Astrocyte (in vitro differentiated cells and primary cell): ENCODE data around the gene SUGP2. TPM values are rescaled to one million over a fixed set of nuclear protein-coding genes. Genes with fewer than 3 reads are reported as not detected.

ENCODE experiments used
- DNase-seq: peaks from one replicate; pipeline ENCODE4 v3.0.0-alpha.2; 2010; ENCODE audit warnings: low read depth
- FAIRE-seq: peaks from 2 replicates; lab custom pipeline; 2011; peaks lifted over from hg19 to GRCh38; lab: Jason Lieb, UNC
- H2AFZ ChIP-seq: 2 replicates; pipeline ENCODE4 v1.6.0; 2012; ENCODE audit warnings: low read depth, low read length, inconsistent platforms
- H3K27ac ChIP-seq: 2 replicates; pipeline ENCODE4 v1.5.1; 2011; ENCODE audit warnings: low read depth, low read length, inconsistent platforms
- H3K27me3 ChIP-seq: 2 replicates; pipeline ENCODE4 v1.6.0; 2011; ENCODE audit warnings: low read length, inconsistent platforms; ENCODE audit not compliant: insufficient read depth
- H3K36me3 ChIP-seq: 2 replicates; pipeline ENCODE4 v1.5.1; 2011; ENCODE audit warnings: low read length, inconsistent platforms; ENCODE audit not compliant: insufficient read depth
- H3K4me1 ChIP-seq: 2 replicates; pipeline ENCODE4 v1.5.1; 2011; ENCODE audit warnings: low read length, inconsistent platforms; ENCODE audit not compliant: insufficient read depth
- H3K4me2 ChIP-seq: 2 replicates; pipeline ENCODE4 v1.6.0; 2012; ENCODE audit warnings: low read length, inconsistent platforms
- H3K4me3 ChIP-seq: 2 replicates; pipeline ENCODE4 v1.5.1; 2011; ENCODE audit warnings: low read depth, mild to moderate bottlenecking, low read length, inconsistent platforms; ENCODE audit not compliant: insufficient read depth
- H3K79me2 ChIP-seq: 2 replicates; pipeline ENCODE4 v1.6.0; 2012; ENCODE audit warnings: mild to moderate bottlenecking, low read length, inconsistent platforms; ENCODE audit not compliant: insufficient read depth
- H3K9ac ChIP-seq: 2 replicates; pipeline ENCODE4 v1.6.0; 2012; ENCODE audit warnings: mild to moderate bottlenecking, low read length, inconsistent platforms
- H3K9me3 ChIP-seq: 2 replicates; pipeline ENCODE4 v1.5.1; 2012; ENCODE audit warnings: low read depth, mild to moderate bottlenecking, low read length, inconsistent platforms; ENCODE audit not compliant: insufficient read depth
- H4K20me1 ChIP-seq: 2 replicates; pipeline ENCODE4 v1.6.0; 2012; ENCODE audit warnings: low read length, inconsistent platforms; ENCODE audit not compliant: insufficient read depth
- H3K27ac Mint-ChIP-seq: one replicate; pipeline ENCODE4 v1.8.0; 2021; ENCODE audit warnings: mild to moderate bottlenecking, mixed read lengths; ENCODE audit not compliant: unreplicated experiment
- H3K27me3 Mint-ChIP-seq: one replicate; pipeline ENCODE4 v1.8.0; 2021; ENCODE audit warnings: low read depth, mixed read lengths; ENCODE audit not compliant: unreplicated experiment
- H3K36me3 Mint-ChIP-seq: one replicate; pipeline ENCODE4 v1.8.0; 2021; ENCODE audit warnings: low read depth, mixed read lengths; ENCODE audit not compliant: unreplicated experiment
- H3K4me1 Mint-ChIP-seq: one replicate; pipeline ENCODE4 v1.8.0; 2021; ENCODE audit warnings: low read depth, mixed read lengths; ENCODE audit not compliant: unreplicated experiment
- H3K4me3 Mint-ChIP-seq: one replicate; pipeline ENCODE4 v1.8.0; 2021; ENCODE audit warnings: mild to moderate bottlenecking, moderate library complexity, mixed read lengths; ENCODE audit not compliant: unreplicated experiment
- H3K9me3 Mint-ChIP-seq: one replicate; pipeline ENCODE4 v1.8.0; 2021; ENCODE audit warnings: mild to moderate bottlenecking, mixed read lengths; ENCODE audit not compliant: unreplicated experiment
- CTCF ChIP-seq: IDR thresholded peaks from 2 replicates; pipeline ENCODE4 v1.5.1; 2011; ENCODE audit warnings: low read depth, mild to moderate bottlenecking, inconsistent platforms, low read length, moderate library complexity; ENCODE audit not compliant: insufficient read depth
- EZH2 ChIP-seq: IDR thresholded peaks from 2 replicates; pipeline ENCODE4 v1.6.1; 2012; ENCODE audit warnings: mild to moderate bottlenecking, low read length, inconsistent platforms; ENCODE audit not compliant: insufficient read depth
- total RNA-seq: library from RNA; stranded (reverse); gene quantifications from 2 replicates; pipeline ENCODE4 v1.2.1, GENCODE V29; 2021

Gene SUGP2
- total RNA-seq, 1 donor from 2014 or later = 77.6 TPM

- H3K27me3 Mint-ChIP-seq = peaks cover 15% of the 10 kb centered on the region
- Histone ChIP-seq H3K27me3 (no peaks in the 10 kb centered on the region), H3K36me3 (no peaks in the 10 kb centered on the region), H2AFZ (no peak overlapping the region), H4K20me1 (peaks cover 4% of the 10 kb centered on the region), H3K4me1 (no peaks in the 10 kb centered on the region), H3K9ac (no peak overlapping the region), H3K27ac (no peak overlapping the region), H3K9me3 (no peaks in the 10 kb centered on the region), H3K4me3 (no peak overlapping the region), H3K4me2 (no peak overlapping the region), H3K79me2 (no peaks in the 10 kb centered on the region)
- no peaks in the 10 kb centered on the region for H3K4me1 Mint-ChIP-seq
- FAIRE-seq (no peak), DNase-seq (no peak)
- H3K36me3 Mint-ChIP-seq = peaks cover 12% of the 10 kb centered on the region
- TF ChIP-seq CTCF = no peak
- no peak for TF ChIP-seq EZH2
- H3K9me3 Mint-ChIP-seq = no peaks in the 10 kb centered on the region
- no peak overlapping the region for H3K27ac Mint-ChIP-seq
- no peak overlapping the region for H3K4me3 Mint-ChIP-seq
These were observed 83.5 kb downstream of the SUGP2 start for GRCh38 chr19:18949858-18950257.

- H3K9me3 ChIP-seq = no peaks in the 10 kb centered on the region
- H3K9ac ChIP-seq = no peak overlapping the region
- Mint-ChIP-seq H3K27ac (no peak overlapping the region), H3K27me3 (peaks cover 20% of the 10 kb centered on the region), H3K9me3 (no peaks in the 10 kb centered on the region), H3K4me1 (no peaks in the 10 kb centered on the region), H3K36me3 (peaks cover 14% of the 10 kb centered on the region), H3K4me3 (no peak overlapping the region)
- no peaks in the 10 kb centered on the region for H3K4me1 ChIP-seq
- no peak overlapping the region for H3K4me3 ChIP-seq
- H3K4me2 ChIP-seq = no peak overlapping the region
- DNase-seq (no peak), FAIRE-seq (no peak)
- no peak overlapping the region for H2AFZ ChIP-seq
- no peaks in the 10 kb centered on the region for H3K36me3 ChIP-seq
- H4K20me1 ChIP-seq = peaks cover 4% of the 10 kb centered on the region
- no peak overlapping the region for H3K27ac ChIP-seq
- no peak for TF ChIP-seq CTCF
- no peak for TF ChIP-seq EZH2
- no peaks in the 10 kb centered on the region for H3K27me3 ChIP-seq
- no peaks in the 10 kb centered on the region for H3K79me2 ChIP-seq
These were observed 84.4 kb downstream of the SUGP2 start for GRCh38 chr19:18948976-18949356.

GRCh38 chr19:18948075-18948975 is 85.0 kb downstream of the SUGP2 start:
- Histone ChIP-seq H3K36me3 (no peaks in the 10 kb centered on the region), H3K4me2 (no peak overlapping the region), H4K20me1 (peaks cover 4% of the 10 kb centered on the region), H3K4me3 (no peak overlapping the region), H3K4me1 (no peaks in the 10 kb centered on the region), H2AFZ (no peak overlapping the region), H3K9ac (no peak overlapping the region), H3K79me2 (no peaks in the 10 kb centered on the region), H3K9me3 (no peaks in the 10 kb centered on the region), H3K27ac (no peak overlapping the region), H3K27me3 (no peaks in the 10 kb centered on the region)
- Mint-ChIP-seq H3K4me1 (no peaks in the 10 kb centered on the region), H3K4me3 (no peak overlapping the region), H3K27ac (no peak overlapping the region), H3K36me3 (peaks cover 14% of the 10 kb centered on the region), H3K9me3 (no peaks in the 10 kb centered on the region), H3K27me3 (peaks cover 23% of the 10 kb centered on the region)
- FAIRE-seq (no peak), DNase-seq (no peak)
- TF ChIP-seq EZH2 (no peak), CTCF (no peak)
